Esophagus squamous epithelium (tissue), 4 donors: ENCODE data around the gene DKKL1.
"Not testable (repeated sequence)": the region's sequence is repeated elsewhere in the genome, so short reads cannot be mapped to it uniquely, and the experiment has no call there.

ENCODE experiments used
- POLR2A ChIP-seq, 4 donors: fragments of 450-650 bp; IDR thresholded peaks; one replicate each; pipeline ENCODE4 v1.6.1; 2017; ENCODE audit warnings: antibody characterized with exemption in 4 of 4, mild to moderate bottlenecking in 4 of 4, moderate library complexity in 3 of 4
- TF ChIP-seq, protein P1 (sequence below), 6 experiments: fragments of 450-650 bp in 4 of 6; fragments of 200-600 bp in 2 of 6; sonication (generic) in 2 of 6; IDR thresholded peaks; one replicate each; pipeline ENCODE4 v1.5.1; 2016 to 2019; ENCODE audit warnings: antibody characterized with exemption in 6 of 6, mild to moderate bottlenecking in 4 of 6, moderate library complexity in 4 of 6

DNA sequence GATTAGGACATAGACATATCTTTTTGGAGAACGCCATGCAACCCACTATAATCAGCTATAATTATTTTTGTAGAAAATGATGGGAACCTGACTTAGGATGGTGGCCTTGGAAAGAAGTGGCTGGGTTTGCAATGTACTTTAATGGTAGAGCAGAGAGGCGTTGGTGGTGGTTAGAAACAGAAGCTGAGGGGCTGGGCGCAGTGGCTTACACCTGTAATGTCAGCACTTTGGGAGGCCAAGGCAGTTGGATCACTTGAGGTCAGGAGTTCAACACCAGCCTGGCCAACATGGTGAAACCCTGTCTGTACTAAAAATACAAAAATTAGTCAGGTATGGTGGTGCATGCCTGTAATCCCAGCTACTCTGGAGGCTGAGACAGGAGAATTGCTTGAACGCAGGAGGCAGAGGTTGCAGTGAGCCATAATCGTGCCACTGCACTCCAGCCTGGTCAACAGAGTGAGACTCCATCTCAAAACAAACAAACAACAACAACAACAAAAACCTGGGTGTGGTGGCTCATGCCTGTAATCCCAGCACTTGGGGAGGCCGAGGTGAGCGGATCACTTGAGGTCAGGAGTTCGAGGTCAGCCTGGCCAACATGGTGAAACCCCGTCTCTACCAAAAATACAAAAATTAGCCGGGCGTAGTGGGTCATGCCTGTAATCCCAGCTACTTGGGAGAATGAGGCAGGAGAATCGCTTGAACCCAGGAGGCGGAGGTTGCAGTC, 30.8 kb upstream of the DKKL1 start:
- not testable (repeated sequence) for TF ChIP-seq POLR2A (IDR thresholded peaks at IDR 0.05)
- TF ChIP-seq, protein P1, sequence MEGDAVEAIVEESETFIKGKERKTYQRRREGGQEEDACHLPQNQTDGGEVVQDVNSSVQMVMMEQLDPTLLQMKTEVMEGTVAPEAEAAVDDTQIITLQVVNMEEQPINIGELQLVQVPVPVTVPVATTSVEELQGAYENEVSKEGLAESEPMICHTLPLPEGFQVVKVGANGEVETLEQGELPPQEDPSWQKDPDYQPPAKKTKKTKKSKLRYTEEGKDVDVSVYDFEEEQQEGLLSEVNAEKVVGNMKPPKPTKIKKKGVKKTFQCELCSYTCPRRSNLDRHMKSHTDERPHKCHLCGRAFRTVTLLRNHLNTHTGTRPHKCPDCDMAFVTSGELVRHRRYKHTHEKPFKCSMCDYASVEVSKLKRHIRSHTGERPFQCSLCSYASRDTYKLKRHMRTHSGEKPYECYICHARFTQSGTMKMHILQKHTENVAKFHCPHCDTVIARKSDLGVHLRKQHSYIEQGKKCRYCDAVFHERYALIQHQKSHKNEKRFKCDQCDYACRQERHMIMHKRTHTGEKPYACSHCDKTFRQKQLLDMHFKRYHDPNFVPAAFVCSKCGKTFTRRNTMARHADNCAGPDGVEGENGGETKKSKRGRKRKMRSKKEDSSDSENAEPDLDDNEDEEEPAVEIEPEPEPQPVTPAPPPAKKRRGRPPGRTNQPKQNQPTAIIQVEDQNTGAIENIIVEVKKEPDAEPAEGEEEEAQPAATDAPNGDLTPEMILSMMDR (IDR thresholded peaks at IDR 0.05): not testable (repeated sequence)
